GM18498 (cell line): ENCODE measurements around the gene TTC9B.

Source experiments
- ATAC-seq: cut with Tn5 transposase; IDR thresholded peaks from one replicate; pipeline ENCODE4 v1.9.1; 2021; ENCODE audit warnings: mild to moderate bottlenecking, moderate library complexity; ENCODE audit not compliant: unreplicated experiment

The TTC9B gene

GRCh38 chr19:40216013-40216776 is 2.0 kb downstream of the TTC9B start:
- ATAC-seq: no peak

DNA sequence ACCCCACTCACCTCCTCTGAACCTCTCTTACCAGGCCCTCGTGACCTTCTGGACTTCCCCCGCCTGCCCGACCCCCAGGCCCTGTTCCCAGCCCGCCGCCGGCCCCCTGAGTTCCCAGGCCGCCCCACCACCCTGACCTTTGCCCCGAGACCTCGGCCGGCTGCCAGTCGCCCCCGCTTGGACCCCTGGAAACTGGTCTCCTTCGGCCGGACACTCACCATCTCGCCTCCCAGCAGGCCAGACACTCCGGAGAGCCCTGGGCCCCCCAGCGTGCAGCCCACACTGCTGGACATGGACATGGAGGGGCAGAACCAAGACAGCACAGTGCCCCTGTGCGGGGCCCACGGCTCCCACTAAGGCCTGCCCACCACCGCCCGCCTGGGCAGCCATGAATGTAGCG is 3.2 kb downstream of the TTC9B start:
- ATAC-seq: no peak

- ATAC-seq: no peak
These were observed 4.2 kb downstream of the TTC9B start for GRCh38 chr19:40213882-40214570.

GRCh38 chr19:40213251-40213829 is 4.8 kb downstream of the TTC9B start:
- ATAC-seq: no peak

DNA sequence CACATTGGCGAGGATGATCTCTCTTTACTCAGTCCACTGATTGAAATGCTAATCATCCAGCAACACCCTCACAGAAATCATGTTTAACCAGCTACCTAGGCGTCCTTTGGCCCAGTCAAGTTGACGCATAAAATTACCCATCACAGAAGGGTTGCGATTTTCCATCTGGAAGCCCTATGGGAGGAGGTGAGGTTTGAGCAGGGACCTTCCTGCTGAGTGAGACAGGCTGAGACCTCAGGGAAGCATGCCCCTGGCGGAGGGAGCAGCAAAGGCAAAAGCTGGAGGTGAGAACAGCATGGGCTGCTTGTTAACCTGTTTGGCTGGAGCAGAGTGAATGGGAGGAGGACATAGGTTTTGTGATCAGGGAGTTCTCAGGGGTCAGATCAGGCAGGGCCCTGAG is 7.3 kb downstream of the TTC9B start:
- ATAC-seq: no peak

DNA sequence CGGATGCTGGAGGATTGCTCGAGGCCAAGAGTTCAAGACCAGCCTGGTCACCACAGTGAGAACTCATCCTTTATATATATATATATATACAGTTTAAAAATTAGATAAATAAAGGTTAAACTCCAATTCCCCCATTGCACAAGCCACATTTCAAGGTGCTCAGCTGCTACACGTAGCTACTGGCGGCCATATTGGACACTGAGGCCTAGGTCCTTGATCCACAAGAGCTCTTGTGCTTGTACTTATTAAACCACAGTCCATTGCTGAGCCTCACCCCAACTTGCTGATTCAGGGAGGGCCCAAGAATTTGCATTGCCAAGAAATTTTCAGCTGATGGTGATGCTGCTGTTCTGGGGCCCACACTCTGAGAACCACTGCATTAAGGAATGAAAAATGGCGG is 9.6 kb downstream of the TTC9B start:
- ATAC-seq: no peak

- no peak for ATAC-seq
These were observed 12.4 kb downstream of the TTC9B start for GRCh38 chr19:40205760-40206159.

DNA sequence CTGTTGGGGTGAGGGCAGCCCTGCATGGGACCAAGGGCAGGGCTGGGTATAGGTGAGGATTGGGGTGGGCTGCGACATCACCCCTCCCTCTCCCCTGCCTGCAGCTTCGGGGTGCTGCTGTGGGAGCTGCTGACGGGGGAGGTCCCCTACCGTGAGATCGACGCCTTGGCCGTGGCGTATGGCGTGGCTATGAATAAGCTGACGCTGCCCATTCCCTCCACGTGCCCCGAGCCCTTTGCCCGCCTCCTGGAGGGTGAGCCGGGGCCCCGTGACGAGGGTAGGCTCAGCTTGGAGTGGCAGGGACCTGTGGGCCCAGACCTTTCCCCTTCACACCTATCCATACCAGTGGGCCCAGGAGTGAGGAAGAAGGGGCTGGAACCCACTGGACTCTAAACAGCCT is 13.8 kb downstream of the TTC9B start:
- ATAC-seq: no peak

DNA sequence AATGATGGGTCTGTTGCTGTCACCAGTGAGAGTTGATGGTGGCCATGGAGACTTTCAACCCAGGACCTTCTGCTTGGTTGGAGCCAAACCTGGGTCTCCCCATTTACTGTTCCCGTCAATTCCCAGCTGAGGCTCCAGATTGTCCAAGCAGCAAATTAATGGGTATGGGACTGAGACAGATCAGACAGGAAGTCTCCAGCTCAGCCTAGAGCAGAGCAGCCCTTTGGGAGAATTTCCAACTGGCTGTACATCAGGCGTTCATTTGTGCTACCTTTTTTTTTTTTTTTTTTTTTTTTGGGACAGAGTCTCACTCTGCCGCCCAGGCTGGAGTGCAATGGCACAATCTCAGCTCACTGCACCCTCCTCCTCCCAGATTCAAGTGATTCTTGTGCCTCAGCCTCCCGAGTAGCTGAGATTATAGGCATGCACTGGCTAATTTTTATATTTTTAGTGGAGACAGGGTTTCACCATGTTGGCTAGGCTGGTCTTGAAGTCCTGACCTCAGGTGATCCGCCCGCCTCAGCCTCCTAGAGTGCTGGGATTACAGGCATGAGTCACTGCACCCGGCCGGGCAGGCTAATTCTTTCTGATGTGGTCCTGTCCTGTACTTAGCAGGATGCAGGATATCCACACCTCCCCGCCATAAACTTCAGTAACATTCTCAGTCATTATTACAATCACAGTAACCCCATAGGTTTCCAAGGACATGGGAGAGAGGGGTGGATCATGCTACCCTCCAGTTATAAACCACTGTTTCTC is 17.7 kb downstream of the TTC9B start:
- no peak for ATAC-seq

- no peak for ATAC-seq
These were observed 19.8 kb downstream of the TTC9B start for GRCh38 chr19:40198272-40198990.

- ATAC-seq: no peak
These were observed 24.7 kb downstream of the TTC9B start for GRCh38 chr19:40193587-40193849.

DNA sequence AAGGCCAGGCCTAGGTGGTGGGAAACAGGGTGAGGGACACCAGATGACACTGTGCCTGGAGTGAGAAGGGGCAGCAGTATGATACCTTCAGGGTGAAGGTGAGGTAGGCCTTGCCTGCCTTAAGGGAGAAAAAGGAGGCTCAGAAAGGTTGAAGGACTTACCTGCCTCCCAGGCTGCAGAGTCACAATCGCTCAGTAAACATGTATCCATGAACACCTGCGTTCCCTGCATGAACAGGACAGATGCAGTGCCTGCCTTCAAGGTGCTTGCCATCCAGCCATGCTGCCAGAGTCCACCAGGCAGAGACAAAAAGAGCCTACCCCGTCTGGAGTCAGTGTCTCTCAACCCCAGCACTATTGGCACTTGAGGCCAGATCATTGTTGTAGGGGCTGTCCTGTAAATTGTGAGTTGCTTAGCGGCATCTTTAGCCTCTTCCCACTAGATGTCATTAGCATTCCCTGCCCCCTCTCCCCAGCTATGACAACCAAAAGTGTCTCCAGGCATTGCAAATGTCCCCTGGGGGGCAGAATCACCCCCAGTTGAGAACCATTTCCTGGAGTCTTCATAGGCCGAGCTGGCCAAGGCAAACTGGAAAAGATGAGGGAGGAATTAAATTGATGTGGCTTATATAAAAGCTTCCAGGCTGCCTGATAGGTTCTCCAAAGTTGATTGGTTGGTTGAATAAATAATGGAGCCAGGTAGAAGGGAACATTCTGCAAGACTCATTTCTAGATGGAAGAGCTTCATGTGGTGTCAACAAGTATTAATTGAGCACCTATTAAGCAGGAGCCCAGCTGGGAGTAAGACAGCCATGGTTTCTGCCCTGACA is 25.2 kb downstream of the TTC9B start:
- ATAC-seq: no peak

DNA sequence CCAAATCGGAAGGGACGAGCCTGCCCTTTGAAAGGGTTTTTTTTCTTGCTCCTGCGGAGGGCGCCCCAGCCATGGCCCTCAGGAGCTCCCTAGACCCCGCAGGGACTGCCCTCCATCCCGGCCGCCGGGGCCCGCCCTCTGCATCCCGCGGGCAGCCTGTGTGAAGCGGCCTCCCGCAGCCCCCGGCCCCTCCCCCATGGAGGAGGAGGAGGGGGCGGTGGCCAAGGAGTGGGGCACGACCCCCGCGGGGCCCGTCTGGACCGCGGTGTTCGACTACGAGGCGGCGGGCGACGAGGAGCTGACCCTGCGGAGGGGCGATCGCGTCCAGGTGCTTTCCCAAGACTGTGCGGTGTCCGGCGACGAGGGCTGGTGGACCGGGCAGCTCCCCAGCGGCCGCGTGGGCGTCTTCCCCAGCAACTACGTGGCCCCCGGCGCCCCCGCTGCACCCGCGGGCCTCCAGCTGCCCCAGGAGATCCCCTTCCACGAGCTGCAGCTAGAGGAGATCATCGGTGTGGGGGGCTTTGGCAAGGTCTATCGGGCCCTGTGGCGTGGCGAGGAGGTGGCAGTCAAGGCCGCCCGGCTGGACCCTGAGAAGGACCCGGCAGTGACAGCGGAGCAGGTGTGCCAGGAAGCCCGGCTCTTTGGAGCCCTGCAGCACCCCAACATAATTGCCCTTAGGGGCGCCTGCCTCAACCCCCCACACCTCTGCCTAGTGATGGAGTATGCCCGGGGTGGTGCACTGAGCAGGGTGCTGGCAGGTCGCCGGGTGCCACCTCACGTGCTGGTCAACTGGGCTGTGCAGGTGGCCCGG is 26.1 kb downstream of the TTC9B start:
- ATAC-seq: peak; percentile 28

DNA sequence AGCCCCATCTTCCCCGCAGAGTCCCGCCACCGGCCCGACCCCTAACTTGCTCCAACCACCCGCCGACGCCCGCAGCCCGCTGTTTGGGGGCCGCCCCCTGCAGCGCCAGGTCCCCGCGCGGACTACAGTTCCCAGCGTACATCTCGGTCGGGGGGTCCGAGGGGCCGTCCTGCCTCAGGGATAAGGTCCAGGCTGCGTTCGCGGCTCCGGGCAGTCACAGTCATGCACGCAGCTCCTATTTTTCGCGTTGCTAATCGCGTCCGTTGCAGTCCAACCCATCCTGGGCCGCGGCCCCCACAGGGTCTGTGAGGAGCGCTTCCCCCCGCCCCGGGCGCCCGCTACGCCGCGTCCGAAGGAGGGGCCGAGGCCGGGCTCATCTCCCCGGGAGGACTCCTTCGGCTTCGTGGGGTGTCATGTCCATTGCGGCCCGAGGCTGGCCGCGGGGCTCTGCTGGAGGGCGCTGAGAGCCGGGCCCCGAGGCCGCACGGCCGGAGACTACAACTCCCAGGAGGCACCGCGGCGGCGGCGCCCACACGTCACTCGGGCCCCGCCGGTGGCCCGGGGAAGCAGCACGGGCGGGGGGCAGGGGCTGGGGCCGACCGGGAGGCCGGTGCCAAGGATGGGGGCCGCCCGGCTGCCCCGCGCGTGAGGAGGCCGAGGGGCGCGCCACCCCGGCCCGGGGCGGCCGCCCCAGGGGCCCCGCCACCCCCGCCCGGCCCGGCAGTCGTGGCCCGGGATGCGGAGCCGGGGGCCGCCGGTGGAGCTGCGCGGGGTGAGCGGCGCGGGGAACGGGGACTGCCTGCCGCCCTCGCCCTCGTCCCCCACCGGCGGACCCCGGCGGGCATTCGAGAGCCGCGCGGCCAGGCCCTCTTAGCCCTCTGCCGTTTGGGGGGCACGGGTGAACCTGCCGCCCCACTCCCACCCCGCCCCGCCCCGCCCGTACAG is 27.0 kb downstream of the TTC9B start, which contains the start of gene MAP3K10:
TSS of gene MAP3K10 (plus strand) at position 536 of the 945 bp plus-strand sequence. CDS start 606 bp downstream, outside the sequence.
- ATAC-seq: peak; percentile 86

DNA sequence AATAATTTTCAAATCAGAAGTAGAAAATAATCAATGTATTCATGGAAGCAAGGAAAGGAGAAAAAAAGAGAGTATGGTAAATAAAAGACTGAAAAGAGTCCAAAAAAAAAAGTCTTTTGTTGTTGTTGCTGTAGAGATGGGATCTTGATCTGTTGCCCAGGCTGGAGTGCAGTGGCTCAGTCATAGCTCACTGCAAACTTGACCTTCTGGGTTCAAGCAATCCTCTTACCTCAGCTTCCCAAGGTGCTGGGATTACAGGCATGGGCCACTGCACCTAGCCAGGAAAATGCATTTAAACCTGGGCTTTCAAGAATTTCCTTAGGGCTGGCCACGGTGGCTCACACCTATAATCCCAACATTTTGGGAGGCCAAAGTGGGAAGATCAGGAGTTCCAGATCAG is 33.9 kb downstream of the TTC9B start:
- ATAC-seq: no peak

DNA sequence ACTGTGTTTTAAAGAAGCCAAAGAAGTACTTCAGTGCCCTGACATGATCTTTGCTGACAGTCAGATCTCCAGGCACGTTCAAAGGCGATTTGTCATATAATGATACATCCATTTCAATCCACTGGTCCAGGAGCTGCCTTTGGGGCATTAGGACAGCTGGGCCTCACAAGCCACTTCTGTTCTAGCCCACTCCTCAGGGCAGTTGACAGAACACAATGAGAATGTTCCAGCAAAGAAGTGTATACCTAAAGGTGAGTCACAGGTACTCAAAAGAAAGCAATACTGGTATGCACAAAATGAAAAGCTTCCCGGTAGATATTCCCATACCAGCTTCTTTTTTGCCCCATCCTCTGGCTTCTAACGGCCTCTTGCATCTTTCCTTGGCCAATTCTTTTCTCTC is 39.4 kb downstream of the TTC9B start:
- no peak for ATAC-seq

GRCh38 chr19:40177286-40178070 is 40.7 kb downstream of the TTC9B start:
- no peak for ATAC-seq
